Measurements from ENCODE around the gene NRP1. TPM values are rescaled to one million over a fixed set of nuclear protein-coding genes. Genes with fewer than 3 reads are reported as not detected.

The NRP1 gene
- polyA plus RNA-seq, 3 donors, result 1.1 to 1.7 (median 1.3) TPM

DNA sequence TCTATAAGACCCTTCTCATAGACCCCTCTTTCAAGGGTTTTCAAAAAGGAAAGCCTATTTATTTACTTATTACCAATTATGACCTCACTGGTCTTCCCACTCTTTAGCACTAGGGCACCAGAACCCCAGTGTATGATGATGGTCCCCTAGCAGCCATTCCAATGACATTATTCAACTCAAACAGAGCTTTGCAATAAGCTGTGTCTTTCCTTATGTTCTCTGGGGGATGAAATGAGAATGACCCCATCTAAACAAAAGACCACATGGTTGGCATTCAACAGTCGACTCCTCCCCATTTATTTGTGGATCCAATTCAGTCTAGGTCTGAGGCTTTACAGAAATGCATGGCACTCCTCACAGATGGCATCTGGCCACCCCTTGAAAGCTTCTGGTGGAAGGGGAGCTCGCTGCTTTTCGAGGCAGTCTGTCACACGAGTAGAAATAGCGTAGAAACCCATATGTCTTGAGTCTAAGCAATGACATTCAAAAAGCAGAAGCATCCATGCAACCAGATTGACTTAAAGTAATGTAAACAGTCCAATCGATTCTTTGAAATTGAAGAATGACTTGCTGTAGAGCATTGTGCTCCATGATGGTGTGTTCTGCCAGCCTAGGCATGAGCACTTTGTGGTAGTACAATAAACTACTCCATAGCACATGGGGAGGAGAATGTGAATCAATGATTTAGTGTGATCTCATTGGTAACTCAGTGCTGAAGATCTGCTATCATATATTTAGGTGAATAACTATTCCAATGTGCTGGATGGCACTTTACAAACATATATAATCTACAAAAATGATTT, 29.8 kb downstream of the NRP1 start:
- H3K9ac ChIP-seq (ENCODE audit: insufficient read depth, low read length, poor library complexity, severe bottlenecking), result no peak overlapping the region
- no peak for DNase-seq
- TF ChIP-seq CTCF (IDR thresholded peaks at IDR 0.05), result no peak
- intact Hi-C loops (cut with micrococcal nuclease), result no loop called here
- Mint-ChIP-seq H3K27ac (no peak overlapping the region), H3K36me3 (no peaks in the 10 kb centered on the region), H3K4me1 (no peaks in the 10 kb centered on the region), H3K4me3 (no peak overlapping the region), H3K27me3 (ENCODE audit: low read depth in 3 of 3) (peaks cover 0 to 5% (median 0%) of the 10 kb centered on the region in 3 donors), H3K9me3 (peaks cover 0 to 2% (median 0%) of the 10 kb centered on the region in 7 donors)
- H2AFZ ChIP-seq (ENCODE audit: insufficient read depth, low read depth, low read length, poor library complexity, severe bottlenecking), result no peak overlapping the region
- H3K4me2 ChIP-seq (replicated peaks; ENCODE audit: extremely low read depth, low read length, poor library complexity, severe bottlenecking), result no peak overlapping the region
- no peaks in the 10 kb centered on the region for H3K79me2 ChIP-seq (ENCODE audit: insufficient read depth, low read length)
- no peaks in the 10 kb centered on the region for H3K4me1 ChIP-seq (ENCODE audit: control insufficient read depth in 1 of 2, insufficient read depth in 2 of 2, low read length in 2 of 2)
- H3K27me3 ChIP-seq (ENCODE audit: control insufficient read depth in 2 of 2, insufficient read depth in 2 of 2, low read length in 2 of 2), result no peaks in the 10 kb centered on the region
- H3K9me3 ChIP-seq (replicated peaks in 1 of 2; ENCODE audit: control insufficient read depth in 1 of 2, insufficient read depth in 1 of 2, low read length in 2 of 2), result no peaks in the 10 kb centered on the region
- H3K27ac ChIP-seq (ENCODE audit: low read depth in 1 of 2, low read length in 2 of 2), result no peak overlapping the region
- H4K20me1 ChIP-seq (ENCODE audit: insufficient read depth, low read length), result no peaks in the 10 kb centered on the region
- H3K36me3 ChIP-seq (replicated peaks in 1 of 2; ENCODE audit: control insufficient read depth in 1 of 2, insufficient read depth in 2 of 2, low read length in 2 of 2), result no peaks in the 10 kb centered on the region
- no CpG with 5 or more reads among the region's 6 CpGs for WGBS (ENCODE audit: insufficient coverage)
- H3K4me3 ChIP-seq (replicated peaks in 1 of 3; ENCODE audit: low read depth in 2 of 3, low read length in 3 of 3), result no peak overlapping the region

- no peak overlapping the region for H3K4me3 Mint-ChIP-seq
- Histone ChIP-seq H3K4me3 (replicated peaks in 1 of 3; ENCODE audit: low read depth in 2 of 3, low read length in 3 of 3) (no peak overlapping the region), H3K9ac (ENCODE audit: insufficient read depth, low read length, poor library complexity, severe bottlenecking) (no peak overlapping the region), H2AFZ (ENCODE audit: insufficient read depth, low read depth, low read length, poor library complexity, severe bottlenecking) (no peak overlapping the region), H3K4me1 (ENCODE audit: control insufficient read depth in 1 of 2, insufficient read depth in 2 of 2, low read length in 2 of 2) (no peaks in the 10 kb centered on the region), H3K27me3 (ENCODE audit: control insufficient read depth in 2 of 2, insufficient read depth in 2 of 2, low read length in 2 of 2) (no peaks in the 10 kb centered on the region), H3K79me2 (ENCODE audit: insufficient read depth, low read length) (no peaks in the 10 kb centered on the region), H3K27ac (ENCODE audit: low read depth in 1 of 2, low read length in 2 of 2) (no peak overlapping the region), H4K20me1 (ENCODE audit: insufficient read depth, low read length) (no peaks in the 10 kb centered on the region), H3K36me3 (replicated peaks in 1 of 2; ENCODE audit: control insufficient read depth in 1 of 2, insufficient read depth in 2 of 2, low read length in 2 of 2) (no peaks in the 10 kb centered on the region), H3K4me2 (replicated peaks; ENCODE audit: extremely low read depth, low read length, poor library complexity, severe bottlenecking) (no peak overlapping the region), H3K9me3 (replicated peaks in 1 of 2; ENCODE audit: control insufficient read depth in 1 of 2, insufficient read depth in 1 of 2, low read length in 2 of 2) (no peaks in the 10 kb centered on the region)
- no peak for DNase-seq
- H3K9me3 Mint-ChIP-seq, result peaks cover 0 to 2% (median 0%) of the 10 kb centered on the region in 7 donors
- no peak overlapping the region for H3K27ac Mint-ChIP-seq
- no peak for TF ChIP-seq CTCF (IDR thresholded peaks at IDR 0.05)
- H3K27me3 Mint-ChIP-seq (ENCODE audit: low read depth in 3 of 3), result peaks cover 0 to 5% (median 0%) of the 10 kb centered on the region in 3 donors
- no peaks in the 10 kb centered on the region for H3K36me3 Mint-ChIP-seq
- no CpG with 5 or more reads among the region's 3 CpGs for WGBS (ENCODE audit: insufficient coverage)
- intact Hi-C loops (cut with micrococcal nuclease), result no loop called here
- no peaks in the 10 kb centered on the region for H3K4me1 Mint-ChIP-seq
These were observed 30.5 kb downstream of the NRP1 start for GRCh38 chr10:33303988-33304387.
